Keratinocyte (primary cell): ENCODE data around the gene CD207.

Source experiments
- EZH2 ChIP-seq: IDR thresholded peaks from one replicate; pipeline ENCODE4 v1.6.1; 2012; ENCODE audit warnings: inconsistent platforms, mild to moderate bottlenecking, low read length, moderate library complexity
- TF ChIP-seq, protein P1 (sequence below), 3 experiments: IDR thresholded peaks in 1 of 3; conservative IDR thresholded peaks in 1 of 3; optimal IDR thresholded peaks in 1 of 3; 2 replicates in 2 of 3; 3 replicates in 1 of 3; pipeline versions ENCODE3 to v1.5.1; 2011; ENCODE audit warnings: low read length in 3 of 3, mild to moderate bottlenecking in 3 of 3, moderate library complexity in 2 of 3, control low read depth in 1 of 3, inconsistent platforms in 1 of 3; ENCODE audit not compliant: insufficient read depth in 2 of 3; ENCODE audit errors: extremely low read depth in 1 of 3

DNA sequence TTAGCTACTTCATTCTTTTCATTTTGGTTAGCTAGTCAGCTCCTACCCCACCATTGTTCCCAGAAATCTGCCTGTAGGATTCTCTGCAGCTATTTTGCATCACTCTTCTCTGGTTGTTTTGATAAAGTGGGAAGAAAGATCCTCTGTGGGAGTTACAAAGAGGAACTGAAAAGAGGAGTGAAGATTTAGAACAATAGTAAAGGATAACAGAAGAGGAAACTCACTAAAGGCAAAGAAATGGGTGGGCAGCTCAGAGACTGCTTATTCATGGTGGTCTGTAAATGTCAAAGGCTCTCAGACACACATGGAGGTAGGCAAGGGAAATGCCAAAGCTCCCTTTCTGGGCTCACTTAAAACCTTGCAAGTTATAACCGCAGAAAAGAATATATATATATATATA, 17.2 kb upstream of the CD207 start:
- TF ChIP-seq, protein P1, sequence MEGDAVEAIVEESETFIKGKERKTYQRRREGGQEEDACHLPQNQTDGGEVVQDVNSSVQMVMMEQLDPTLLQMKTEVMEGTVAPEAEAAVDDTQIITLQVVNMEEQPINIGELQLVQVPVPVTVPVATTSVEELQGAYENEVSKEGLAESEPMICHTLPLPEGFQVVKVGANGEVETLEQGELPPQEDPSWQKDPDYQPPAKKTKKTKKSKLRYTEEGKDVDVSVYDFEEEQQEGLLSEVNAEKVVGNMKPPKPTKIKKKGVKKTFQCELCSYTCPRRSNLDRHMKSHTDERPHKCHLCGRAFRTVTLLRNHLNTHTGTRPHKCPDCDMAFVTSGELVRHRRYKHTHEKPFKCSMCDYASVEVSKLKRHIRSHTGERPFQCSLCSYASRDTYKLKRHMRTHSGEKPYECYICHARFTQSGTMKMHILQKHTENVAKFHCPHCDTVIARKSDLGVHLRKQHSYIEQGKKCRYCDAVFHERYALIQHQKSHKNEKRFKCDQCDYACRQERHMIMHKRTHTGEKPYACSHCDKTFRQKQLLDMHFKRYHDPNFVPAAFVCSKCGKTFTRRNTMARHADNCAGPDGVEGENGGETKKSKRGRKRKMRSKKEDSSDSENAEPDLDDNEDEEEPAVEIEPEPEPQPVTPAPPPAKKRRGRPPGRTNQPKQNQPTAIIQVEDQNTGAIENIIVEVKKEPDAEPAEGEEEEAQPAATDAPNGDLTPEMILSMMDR (optimal IDR thresholded peaks at IDR 0.05 in 1 of 3, IDR thresholded peaks at IDR 0.05 in 1 of 3, conservative IDR thresholded peaks at IDR 0.05 in 1 of 3; ENCODE audit: extremely low read depth in 1 of 3, insufficient read depth in 2 of 3, low read length in 3 of 3), result no peak
- TF ChIP-seq EZH2, result no peak
